Measurements from ENCODE around the gene PRM3.
A peak's percentile ranks its signal among the peaks of the same experiment; 100 is the strongest.

PRM3 gene, protein sequence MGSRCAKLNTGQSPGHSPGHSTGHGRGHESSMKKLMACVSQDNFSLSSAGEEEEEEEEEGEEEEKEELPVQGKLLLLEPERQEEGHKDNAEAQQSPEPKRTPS

DNA sequence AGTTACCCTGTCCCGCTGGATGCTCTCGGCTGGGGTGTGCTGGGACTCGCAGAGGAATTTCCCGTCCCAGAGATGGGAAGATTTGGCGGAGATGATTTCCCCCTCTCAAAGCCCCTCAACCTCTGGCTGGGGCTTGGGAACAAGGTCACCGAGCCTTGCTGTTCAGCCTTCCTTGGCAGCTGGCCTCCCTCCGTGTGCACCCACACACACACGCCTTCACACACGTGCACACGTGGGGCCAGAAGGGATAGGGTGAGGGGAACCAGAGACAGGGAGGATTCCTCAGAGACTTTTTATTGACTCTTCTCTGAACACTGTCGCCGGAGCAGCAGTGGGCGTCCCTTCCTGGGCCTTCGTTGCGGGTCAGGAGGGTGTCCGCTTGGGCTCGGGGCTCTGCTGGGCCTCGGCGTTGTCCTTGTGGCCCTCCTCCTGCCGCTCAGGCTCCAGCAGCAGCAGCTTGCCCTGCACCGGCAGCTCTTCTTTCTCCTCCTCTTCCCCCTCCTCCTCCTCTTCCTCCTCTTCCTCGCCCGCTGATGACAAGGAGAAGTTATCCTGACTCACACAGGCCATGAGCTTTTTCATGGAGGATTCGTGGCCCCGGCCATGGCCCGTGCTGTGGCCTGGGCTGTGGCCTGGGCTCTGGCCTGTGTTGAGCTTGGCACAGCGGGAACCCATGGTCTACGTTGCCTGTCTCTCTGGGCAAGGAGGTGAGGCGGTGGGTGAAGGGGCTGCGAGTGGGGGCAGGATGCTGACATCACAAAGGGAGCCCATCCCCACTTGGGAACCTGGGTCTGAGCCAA is at the start of gene PRM3:
TSS of gene PRM3 (minus strand) at position 709 of the 800 bp plus-strand sequence. CDS start at position 675, 34 bp downstream.
- no peak for DNase-seq

DNA sequence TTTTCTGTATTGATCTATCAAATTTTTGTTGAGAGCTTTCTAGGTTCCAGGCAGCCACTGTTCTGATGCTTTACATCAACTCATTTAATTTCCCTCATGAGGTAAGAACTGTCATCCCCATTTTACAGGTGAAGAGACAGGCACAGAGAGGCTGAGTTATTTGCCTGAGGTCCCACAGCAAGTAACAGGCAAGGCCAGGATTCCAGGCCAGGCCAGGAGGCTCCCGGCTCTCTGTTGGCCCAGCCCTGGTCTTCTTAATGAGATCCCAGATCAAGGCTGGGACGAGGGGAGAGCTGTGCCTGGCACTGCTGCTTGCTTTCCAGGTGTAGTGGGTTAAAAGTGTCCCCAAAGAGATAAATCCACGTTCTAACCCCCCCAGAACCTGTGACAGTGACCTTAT is 49.4 kb upstream of the PRM3 start:
- no peak for DNase-seq

DNA sequence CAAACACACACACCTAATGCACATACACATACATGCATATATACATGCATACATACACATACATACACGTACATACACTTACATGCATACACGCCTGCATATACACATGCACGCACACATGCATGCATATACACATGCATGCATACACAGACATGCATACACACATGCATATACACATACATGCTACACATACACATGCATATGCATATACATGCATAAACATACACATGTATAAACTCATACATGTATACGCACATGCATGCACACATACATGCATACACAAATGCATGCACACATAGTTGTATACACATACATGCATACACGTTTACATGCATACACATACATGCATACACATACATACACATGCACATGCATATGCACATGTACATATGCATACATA is 48.2 kb upstream of the PRM3 start:
- no peak for DNase-seq

DNA sequence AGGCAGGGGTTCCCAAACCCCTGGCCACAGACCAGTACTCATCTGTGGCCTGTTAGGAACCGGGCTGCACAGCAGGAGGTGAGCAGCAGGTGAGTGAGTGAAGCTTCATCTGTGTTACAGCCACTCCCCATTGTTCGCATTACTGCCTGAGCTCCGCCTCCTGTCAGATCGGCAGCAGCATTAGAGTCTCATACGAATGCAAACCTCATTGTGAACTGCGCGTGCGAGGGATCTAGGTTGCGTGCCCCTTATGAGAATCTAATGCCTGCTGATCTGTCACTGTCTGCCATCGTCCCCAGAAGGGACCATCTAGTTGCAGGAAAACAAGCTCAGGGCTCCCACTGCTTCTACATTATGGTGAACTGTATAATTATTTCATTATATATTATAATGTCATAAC is 46.7 kb upstream of the PRM3 start:
- DNase-seq: no peak

DNA sequence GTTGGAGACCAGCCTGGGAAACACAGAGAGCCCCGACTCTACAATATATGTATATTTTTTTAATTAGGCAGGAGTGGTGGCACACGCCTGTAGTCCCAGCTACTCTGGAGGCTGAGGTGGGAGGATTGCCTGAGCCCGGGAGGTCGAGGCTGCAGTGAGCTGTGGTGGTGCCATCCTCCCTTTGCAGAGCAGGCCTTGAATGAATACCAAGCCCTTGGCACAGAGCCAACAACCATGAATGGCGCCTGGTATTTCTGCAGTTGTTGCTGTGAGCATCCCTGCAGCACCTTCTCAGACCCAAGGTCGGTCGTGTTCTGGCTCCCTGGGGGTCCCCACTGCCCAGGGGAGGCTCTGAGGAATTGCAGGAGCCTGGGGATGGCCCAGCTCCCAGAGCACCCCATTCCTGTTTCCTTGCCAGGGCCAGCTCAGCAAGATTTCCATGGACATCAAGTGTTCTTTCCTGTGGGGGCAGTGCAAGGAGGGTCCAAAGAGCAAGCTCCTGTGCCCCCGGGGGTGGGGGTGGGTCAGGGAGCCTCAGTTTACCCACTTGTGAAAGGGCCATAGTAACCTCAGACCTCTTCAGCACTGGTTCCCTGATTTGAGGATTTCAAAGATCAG is 46.2 kb upstream of the PRM3 start:
- no peak for DNase-seq

DNA sequence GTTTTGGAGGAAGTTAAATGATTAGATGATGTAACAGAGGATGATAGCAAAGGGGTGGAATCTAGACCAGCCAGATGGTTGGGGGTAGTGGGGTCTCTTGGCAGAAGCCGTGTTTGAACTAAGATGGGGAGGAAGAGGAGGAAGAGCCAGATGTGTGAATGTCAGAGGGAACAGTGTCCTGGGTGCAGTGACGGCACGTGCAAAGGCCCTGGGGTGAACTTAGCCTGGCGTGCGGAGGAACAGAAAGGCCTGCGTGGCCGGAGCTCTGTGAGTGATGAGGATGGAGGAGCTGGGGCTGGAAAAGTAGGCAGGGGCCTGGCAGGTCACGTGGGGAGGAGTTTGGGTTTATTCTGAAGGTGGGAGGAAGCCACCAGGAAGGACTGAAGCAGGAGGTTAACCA is 45.4 kb upstream of the PRM3 start:
- no peak for DNase-seq

DNA sequence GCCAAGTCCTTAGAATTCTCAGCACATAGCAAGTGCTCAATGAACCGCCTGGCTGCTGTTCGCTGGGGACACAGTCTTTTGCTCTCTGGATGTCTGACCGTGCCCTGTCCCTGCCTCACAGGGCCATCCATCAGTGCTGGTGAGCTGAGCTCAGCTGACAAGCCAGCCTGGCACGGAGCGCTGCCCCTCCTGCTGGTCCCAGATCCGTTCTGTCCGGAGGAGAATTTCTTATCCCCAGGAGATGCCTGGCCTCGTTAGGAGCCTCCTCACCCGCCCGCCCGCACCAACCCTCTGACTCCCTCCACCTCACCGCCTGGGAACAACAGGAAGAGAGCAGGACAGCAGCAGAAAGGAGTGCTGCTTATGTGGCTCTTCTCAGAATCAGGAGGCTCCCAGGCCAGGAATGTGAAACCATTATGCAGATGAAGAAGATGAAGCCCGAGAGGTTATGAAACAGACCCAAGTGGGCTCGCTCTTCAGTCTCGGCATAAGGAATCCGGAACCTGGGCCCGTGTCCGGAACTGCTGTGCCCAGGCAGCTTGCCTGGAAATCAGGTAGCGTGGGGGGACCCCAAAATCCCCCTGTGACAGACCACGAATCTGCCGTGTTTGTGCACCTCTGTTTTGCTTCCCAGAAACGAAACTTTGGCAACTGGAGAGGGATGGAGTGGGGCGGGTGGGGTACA is 43.0 kb upstream of the PRM3 start:
- DNase-seq: no peak

DNA sequence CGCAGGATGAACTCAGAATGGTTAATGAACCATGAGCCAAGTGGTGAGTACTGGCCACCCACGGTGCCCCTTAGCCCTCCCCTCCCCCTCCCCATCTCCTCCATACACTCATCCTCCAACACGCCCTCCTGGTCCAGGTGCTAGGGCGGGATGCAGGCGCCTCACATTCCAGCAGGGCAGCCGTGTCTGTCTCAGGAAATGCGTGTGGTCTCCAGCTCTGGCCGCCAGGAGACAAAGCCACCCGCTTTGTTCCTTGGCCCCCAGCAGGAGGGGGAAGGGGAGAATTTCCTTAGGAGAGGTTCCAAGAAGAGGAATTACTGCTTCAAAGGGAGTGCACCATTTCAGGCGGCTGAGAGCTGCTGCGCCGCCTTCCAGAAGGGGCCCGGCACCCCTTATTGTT is 42.1 kb upstream of the PRM3 start:
- DNase-seq: no peak

DNA sequence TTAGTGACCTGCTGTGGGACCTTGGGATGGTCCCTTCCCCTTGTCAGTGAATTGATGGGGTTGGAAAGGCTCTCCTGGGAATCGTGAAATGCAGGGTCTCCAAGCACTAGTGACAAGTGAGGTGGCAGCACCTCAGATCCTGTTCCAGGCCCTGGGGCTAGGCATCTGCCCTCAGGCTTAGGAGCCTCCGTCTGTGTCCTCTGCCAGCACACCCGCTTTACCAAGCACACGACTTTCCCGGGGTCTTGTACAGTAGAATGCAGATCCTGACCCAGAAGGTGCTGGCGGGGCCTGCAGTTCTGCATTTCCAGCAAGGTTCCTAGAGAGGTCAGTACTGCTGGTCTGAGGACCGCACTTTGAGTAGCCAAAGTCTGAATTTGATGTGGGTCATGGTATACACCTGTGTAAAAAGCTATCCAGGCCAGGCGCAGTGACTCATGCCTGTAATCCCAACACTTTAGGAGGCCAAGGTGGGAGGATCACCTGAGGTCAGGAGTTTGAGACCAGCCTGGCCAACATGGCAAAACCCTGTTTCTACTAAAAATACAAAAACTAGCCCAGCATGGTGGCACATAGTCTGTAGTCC is 41.0 kb upstream of the PRM3 start:
- DNase-seq: no peak

DNA sequence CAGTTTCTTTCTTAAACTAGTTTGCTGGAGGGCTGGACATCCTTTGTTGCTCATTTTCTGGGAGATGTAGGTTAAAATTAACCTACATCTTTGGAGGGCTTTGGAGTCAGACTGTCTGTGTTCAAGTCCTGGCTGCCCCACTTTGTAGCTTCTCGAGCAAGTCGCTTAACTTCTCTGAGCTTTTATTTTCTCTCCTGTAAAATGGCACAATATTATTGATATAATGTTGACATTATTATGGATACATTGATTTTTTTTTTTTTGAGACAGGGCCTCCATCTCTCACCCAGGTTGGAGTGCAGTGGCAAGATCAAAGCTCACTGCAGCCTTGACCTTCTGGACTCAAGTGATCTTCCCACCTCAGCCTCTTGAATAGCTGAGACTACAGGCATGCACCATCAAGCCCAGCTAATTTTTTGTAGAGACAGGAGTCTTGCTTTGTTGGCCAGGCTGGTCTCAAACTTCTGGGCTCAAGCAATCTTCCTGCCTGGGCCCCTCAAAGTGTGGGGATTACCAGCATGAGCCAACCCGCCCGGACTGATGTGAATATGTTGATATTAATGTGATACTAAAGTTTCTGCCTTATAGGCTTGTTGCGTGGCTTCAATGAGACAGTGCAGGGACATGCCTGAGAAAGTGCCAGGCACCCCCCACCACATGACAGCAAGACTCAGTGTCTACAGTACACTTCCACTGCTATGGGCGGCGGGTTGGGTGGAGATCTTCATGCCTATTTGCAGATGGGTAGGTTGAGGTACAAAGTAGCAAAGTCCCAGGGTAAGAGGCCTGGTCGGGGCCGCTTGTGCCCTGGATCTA is 40.3 kb upstream of the PRM3 start:
- no peak for DNase-seq

DNA sequence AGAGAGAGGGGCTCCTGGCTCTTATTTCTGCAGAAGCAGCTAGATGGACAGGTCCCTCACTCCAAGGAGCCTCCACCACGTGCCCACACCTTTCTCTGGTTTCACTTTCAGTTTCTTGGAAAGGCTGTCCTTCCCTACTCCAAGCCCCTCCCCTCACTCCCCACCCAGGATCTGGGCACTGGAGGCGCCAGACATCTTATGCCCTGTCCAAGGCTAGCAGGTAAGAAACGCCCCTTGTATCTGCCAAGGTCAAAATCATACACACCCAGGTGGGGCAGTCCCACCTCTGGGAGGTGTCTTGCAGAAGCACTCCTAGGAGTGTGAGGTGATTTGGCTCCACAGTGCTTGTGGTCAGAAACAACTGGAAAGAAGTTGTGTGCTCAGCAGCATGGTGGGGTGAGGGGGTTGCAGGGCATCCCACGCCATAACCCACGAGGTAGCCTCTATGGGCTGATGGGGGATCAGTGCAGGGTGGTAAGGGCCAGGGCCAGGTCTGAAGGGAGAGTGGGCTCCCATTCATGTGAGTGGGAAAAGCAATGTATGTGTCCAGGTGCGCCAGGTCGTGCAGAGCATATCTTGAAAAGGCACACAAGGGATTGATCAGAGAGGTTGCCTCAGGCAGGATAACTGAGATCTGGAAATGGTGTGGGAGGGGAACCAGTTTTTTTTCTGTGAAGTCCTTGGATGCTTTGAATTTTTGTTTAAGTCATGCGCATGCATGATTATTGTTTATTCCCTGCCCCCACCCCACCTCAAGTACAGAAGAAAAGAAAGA is 39.5 kb upstream of the PRM3 start:
- DNase-seq: peak in 1 of 2 donors; percentile 18

DNA sequence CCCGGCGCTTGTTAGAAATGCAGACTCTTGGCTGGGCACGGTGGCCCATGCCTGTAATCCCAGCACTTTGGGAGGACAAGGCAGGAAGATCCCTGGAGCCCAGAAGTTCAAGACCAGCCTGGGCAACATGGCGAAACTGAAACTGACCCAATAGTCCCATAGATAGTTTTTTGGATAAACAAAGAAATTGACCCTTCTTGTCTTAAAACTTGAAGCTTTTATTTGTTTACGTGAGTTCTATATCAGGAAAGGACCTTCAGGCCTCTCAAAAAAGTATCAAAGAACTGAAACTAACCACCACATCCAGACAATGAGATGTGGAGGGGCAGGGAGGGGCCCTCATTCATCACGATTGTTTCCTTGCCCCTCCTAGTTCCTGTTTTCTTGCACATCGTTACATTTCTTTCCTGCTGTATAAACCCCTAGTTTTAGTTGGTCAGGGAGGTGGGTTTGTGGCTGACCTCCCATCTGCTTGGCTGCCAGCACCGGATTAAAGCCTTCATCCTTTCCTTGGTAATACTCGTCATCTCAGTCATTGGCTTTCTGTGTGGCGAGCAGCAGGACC is 37.6 kb upstream of the PRM3 start:
- DNase-seq: no peak

DNA sequence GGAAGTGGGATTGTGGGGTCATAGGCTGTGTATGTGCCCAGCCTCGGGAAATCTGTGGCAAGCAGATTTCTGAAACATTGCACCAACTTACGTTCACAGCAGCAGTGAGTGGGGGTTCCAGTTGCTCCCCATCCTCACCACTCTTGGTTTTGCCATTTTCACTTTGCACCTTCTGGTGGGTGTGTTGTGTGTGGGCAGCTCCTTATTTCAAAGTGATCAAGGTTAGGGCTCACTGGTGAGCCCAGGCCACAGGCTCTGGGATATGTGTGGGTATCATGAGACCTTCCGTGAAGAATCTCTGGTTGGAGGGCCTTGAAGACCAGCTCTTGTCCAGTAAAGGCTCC is 37.2 kb upstream of the PRM3 start:
- DNase-seq: no peak

DNA sequence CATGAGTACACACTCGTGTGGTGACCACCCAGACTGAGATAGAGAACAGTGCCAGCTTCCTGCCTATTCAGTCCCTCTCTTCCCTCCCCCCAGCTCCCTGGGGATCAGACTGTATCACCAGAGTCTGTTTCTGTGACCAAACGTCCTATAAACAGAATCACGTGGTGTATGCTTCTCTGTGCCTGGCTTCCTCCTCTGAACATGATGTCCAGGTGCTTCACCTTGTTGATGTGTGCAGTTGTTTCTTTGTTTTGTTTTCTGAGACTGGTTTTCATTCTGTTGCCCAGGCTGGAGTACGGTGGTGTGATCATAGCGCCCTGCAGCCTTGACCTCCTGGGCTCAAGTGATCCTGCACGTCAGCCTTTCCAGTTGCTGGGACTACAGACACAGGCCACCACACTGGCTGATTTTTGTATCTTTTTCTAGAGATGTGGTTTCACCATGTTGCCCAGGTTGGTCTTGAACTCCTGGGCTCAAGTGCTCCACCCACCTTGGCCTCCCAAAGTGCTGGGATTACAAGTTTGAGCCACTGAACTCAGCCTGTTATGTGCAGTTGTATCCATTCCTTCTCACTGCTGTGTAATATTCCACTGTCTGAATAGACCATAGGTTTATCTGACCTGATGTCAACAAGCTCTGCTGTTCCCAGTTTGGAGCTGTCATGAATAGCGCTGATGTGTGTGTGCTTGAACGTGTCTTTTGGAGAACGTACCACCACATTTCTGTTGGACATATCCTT is 36.6 kb upstream of the PRM3 start:
- DNase-seq: no peak

DNA sequence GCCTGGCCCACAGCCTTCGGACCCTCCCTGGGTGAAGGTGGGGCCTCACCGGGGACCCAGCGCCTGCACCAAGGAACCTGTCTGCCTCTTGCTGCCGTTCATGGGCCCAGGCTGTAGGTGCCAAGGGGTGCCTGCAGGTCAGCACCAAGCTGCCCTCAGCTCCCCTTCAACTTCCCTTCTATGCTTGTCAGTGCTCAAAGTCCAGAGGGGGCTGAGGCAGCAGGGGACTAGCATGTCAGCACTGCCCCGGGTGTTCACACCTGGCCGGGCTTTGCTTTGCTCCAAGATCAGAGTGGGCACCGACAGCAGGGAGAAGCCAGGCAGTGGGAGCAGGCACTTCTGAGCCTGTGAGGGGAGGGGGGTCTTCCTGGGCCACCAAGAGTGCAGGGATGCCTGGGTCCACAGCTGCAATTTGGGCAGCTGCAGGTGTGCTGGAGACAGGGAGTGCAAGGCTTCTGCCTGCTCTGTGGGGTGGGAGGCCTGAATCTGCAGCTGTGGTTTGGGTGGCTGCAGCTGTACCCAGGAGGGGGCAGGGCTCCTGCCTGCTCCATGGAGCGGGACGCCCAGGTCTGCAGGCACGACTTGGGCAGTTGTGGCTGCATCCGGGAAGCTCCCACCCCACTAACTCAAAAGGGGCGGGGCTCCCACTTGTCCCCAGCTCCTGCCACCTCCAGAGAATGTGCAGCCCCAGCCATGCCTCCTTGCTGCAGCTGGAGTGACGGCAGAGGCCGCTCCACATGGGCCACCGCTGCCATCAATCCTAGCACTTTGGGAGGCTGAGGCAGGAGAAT is 35.3 kb upstream of the PRM3 start:
- no peak for DNase-seq

DNA sequence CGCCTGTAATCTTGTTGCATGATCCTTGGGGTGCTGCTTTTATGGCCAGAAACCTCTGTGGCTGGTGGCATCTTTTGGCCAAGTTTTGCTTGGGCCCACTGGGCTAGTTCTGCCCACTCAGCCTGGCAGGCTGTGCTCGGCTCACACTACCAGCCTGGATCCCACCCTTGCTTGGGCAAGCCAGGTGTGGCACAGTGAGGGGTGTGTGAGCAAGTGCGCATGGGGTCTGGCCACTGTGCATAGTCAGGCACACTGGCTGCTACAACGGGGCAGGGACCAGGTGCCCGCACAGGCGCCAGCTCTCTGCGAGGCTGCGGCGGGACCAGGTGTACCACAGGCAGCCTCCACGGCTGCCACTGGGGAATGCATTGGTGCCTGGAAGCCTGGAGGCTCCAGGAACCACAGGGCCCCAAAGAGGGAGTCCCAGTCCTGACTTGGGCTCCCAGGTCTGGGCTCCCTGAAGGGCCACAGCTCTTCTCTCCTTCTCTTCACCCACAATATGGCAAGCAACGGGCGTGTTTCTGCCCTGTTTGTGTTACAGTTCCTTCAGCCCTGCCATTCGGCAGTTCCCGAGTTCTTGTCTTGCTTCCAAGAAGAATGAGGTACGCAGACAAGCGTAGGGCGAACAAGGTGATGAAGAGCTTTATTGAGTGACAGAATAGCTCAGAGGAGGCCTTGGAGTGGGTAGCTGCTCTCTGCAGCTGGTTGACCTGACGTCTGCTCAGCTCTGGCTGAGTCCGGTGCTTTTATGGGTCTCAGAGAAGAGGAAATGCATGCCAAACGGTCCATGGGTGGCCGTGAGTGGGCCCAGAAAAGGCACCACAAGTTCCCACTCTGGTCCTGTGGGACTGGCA is 34.4 kb upstream of the PRM3 start:
- no peak for DNase-seq

DNA sequence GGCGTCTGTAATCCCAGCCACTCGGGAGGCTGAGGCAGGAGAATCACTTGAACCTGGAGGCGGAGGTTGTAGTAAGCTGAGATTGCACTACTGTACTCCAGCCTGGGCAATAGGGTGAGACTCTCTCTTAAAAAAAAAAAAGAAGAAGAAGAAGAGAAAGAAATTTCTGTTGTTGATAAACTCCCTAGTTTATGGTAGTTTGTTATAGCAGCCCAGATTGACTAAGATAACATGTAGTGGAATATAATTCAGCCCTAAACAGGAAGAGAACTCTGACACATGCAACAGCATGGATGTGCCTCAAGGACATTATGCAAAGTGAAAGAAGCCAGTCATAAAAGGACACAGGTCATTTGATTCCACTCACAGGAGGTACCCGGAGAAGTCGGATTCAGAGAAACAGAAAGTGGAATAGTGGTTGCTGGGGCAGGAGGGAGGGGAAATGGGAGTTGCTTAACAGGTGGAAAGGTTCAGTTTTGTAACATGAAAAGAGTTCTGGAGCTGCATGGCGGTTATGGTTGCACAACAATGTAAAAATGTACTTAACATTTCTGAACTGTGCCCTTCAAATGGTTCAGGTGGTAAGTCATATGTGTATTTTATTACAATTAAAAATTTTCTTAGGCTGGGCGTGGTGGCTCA is 33.7 kb upstream of the PRM3 start:
- no peak for DNase-seq

DNA sequence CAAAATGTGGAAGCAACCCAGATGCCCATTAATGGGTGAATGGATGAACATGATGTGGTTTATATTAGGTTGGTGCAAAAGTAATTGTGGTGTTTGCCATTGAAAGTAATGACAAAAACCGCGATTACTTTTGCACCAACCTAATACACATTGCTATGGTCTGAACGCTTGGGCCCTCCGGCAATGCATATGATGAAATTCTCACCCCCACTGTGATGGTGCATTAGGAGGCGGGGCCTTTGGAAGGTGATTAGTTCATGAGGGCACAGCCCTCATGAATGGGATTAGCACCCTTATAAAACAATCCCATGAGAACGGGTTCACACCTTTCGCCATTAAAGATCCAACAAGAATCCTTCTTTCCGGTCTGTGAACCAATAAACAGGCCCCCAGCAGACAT is 33.0 kb upstream of the PRM3 start:
- no peak for DNase-seq

All from activated CD4-positive, alpha-beta T cell treated with anti-CD3 and anti-CD28 coated beads for 4 hours (primary cell).